ENCODE data around the gene CTNNA3.

DNA sequence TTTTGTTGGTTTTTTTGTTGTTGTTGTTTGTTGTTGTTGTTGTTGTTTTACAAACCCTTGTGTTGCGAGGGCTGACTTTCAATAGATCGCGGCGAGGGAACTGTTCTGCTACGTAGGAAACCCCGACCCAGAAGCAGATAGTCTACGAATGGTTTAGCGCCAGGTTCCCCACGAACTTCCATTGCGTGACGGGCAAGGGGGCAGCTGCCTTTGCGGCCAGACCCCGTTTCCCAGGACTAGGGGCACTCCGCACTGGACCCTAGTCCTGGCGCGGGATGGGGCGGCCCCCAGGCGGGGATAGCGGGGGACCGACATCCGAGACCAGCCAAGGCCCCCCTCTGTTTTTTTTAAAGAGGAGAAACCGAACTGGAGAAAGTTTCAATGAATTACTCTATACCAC is 650.6 kb downstream of the CTNNA3 start:
- TF ChIP-seq, protein P1, sequence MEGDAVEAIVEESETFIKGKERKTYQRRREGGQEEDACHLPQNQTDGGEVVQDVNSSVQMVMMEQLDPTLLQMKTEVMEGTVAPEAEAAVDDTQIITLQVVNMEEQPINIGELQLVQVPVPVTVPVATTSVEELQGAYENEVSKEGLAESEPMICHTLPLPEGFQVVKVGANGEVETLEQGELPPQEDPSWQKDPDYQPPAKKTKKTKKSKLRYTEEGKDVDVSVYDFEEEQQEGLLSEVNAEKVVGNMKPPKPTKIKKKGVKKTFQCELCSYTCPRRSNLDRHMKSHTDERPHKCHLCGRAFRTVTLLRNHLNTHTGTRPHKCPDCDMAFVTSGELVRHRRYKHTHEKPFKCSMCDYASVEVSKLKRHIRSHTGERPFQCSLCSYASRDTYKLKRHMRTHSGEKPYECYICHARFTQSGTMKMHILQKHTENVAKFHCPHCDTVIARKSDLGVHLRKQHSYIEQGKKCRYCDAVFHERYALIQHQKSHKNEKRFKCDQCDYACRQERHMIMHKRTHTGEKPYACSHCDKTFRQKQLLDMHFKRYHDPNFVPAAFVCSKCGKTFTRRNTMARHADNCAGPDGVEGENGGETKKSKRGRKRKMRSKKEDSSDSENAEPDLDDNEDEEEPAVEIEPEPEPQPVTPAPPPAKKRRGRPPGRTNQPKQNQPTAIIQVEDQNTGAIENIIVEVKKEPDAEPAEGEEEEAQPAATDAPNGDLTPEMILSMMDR (IDR thresholded peaks at IDR 0.05) = no peak
- no peak for TF ChIP-seq POLR2A (IDR thresholded peaks at IDR 0.05)

All from right lobe of liver (tissue), 4 donors.